Left kidney (tissue), 2 donors: ENCODE results near the gene RTN4RL2. TPM values are rescaled to one million over a fixed set of nuclear protein-coding genes. Genes with fewer than 3 reads are reported as not detected.

Experiments used
- DNase-seq: peaks from one replicate; pipeline ENCODE4 v3.0.0-alpha.2; 2013
- polyA plus RNA-seq: library from polyadenylated mRNA; unstranded; fragments of 120-200 nt; gene quantifications from one replicate; pipeline ENCODE4 v1.2.1, GENCODE V29; 2013; ENCODE audit not compliant: insufficient read length

Gene RTN4RL2
- polyA plus RNA-seq, 1 donor: 2.5 TPM

DNA sequence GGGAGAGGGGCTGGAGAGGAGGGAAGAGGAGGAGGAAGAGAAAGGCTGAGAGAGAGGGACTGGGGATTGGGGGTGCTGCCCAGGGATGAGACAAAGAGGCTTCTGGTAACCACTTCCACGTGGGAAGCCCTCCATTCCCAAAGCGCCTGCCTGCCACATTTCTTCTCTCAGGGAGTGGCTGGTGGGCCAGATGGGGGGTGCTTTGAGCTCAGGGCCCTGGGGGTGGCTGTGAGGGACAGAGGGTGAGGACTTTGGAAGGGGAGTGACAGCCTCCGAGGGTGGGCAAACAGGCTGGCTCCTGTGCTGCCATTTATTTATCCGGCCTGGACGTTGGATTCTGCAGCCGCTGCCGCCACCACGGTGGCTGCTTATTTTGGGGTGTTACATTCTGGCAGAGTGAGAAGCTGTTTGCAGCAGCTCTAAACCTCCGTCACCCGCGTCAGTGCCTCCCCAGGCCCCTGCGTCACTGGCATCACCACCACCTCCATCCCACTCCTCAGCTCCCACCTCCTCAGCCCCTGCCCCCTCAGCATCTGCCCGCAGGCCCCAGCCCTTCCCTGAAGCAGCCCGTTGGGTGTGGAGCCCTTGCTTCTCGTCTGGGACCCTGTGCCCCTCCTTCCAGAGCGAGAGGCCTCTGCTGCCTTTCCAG lies 1.6 kb downstream of the RTN4RL2 start:
- no peak for DNase-seq

DNA sequence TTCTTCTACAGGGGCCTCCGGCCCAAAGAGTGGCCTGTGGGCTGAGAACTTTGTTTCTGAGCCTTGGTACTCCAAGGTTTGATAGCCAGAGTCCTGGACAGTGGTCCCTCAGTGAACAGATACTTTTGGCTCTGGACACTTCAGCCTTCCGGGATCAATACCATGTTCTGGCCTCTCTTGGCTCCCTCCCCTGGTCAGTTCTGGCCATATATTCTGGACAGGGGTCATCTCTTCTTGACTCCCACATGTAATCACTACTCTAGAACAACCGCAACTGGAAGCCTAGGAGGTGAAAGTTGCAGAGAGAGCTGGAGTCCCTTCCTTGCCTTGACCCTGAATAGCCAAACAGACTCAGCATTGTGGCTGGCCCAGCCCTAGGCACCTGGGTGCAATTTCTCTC lies 2.3 kb downstream of the RTN4RL2 start:
- no peak for DNase-seq

DNA sequence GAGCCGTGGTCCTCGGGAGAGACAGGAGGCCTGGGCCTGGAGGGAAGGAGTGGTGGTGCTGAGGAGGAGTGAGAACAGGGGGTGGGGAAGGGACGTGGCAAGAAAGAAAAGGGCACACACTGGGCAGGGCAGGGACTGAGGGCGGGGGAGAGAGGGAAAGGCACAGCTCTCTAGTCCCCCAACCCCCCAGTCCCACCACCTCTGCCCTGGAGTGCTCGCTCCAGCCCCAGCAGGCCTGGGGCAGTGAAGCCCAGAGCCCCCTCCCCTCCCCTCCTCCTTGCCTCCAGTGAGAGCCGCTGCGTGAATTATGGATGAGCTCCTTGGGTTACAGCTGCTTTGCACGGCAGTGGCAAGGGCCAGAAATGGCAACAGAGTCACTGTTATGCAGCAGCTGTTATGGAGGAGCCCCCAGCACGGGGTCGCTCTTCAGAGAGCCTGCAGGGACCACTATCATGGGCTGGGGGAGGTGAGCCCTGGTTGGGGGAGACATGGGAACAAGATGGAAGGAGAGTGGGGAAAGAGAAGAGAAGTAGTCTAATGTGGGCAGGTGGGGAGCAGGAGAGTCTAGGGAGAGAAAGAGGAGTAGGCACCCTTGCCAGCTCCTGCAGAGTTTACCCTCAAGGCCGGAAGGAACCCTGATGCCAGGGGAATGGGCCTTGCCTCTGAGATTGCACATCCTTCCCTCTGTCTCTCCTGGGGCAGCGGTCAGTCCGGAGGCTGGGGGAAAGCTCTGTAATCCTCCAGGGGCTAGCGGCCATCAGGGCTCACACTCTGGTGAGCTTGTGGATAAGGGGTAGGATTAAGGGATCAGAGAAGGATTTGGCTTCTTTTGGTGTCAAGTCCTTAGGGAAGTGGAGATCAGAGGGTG lies 3.6 kb downstream of the RTN4RL2 start:
- DNase-seq: no peak

GRCh38 chr11:57464539-57465181 lies 4.3 kb downstream of the RTN4RL2 start:
- DNase-seq: no peak

DNA sequence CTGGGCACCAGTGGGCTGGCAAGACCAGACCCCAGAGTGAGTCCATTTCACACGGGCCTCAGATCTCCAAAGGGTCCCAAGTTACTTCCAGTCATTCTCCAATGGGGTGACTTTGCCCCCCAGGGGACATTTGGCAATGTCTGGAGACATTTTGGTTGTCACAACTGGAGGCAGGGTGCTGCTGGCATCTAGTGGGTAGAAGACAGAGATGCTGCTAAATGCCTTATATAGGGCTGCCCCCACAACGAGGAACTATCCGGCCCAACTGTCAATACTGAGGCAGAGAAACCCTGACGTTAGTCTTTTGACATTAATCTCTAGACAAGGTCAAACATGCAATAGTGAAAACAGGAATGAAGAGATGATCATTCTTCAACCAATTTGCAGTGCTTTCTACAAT lies 6.4 kb downstream of the RTN4RL2 start:
- DNase-seq: no peak

GRCh38 chr11:57467508-57468157 lies 7.3 kb downstream of the RTN4RL2 start:
- DNase-seq: no peak

- no peak for DNase-seq
Measured at GRCh38 chr11:57468276-57468675, 7.9 kb downstream of the RTN4RL2 start.

- DNase-seq: no peak
Measured at GRCh38 chr11:57469268-57469667, 8.9 kb downstream of the RTN4RL2 start.

GRCh38 chr11:57471496-57471895 lies 11.2 kb downstream of the RTN4RL2 start:
- no peak for DNase-seq

- no peak for DNase-seq
Measured at GRCh38 chr11:57473285-57473841, 13.0 kb downstream of the RTN4RL2 start.

- DNase-seq: no peak
Measured at GRCh38 chr11:57474017-57474802, 13.9 kb downstream of the RTN4RL2 start.

- no peak for DNase-seq
Measured at GRCh38 chr11:57474803-57475115, 14.4 kb downstream of the RTN4RL2 start.

DNA sequence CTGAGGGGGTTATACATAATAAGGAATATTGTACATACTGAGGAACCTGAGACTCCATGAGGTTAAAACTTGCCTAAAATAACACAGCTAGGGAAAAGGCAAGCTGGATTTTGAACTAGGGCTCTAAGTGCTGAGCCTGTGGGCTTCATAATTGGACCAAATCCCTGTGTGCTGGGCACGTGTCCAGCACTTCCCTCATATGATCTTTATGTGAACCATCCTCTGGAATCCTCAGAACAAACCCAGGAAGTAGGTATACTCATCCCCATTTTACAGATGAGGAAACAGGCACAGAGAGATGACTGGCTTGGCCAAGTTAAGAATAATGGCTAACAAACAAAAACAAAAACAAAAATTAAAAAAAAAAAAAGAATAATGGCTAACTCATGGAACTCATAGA lies 14.9 kb downstream of the RTN4RL2 start:
- no peak for DNase-seq

DNA sequence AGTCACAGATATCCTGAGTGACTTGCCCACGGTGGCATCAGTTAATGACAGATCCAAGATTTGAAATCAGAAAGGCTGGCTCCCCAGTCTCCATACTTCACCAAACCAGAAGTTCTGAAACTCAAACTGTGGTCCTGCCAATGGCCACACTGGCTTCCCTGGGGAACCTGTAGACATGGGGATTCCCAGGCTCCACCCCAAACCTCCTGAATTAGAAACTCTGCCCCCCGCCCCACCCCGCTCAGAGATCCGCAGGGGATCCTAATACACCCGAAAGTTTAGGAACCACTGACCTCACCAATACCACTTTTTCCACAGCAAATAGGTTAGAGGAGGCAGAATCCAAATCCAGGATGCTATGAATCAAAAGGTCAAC lies 15.3 kb downstream of the RTN4RL2 start:
- no peak for DNase-seq

GRCh38 chr11:57476047-57476756 lies 15.9 kb downstream of the RTN4RL2 start:
- DNase-seq: no peak

DNA sequence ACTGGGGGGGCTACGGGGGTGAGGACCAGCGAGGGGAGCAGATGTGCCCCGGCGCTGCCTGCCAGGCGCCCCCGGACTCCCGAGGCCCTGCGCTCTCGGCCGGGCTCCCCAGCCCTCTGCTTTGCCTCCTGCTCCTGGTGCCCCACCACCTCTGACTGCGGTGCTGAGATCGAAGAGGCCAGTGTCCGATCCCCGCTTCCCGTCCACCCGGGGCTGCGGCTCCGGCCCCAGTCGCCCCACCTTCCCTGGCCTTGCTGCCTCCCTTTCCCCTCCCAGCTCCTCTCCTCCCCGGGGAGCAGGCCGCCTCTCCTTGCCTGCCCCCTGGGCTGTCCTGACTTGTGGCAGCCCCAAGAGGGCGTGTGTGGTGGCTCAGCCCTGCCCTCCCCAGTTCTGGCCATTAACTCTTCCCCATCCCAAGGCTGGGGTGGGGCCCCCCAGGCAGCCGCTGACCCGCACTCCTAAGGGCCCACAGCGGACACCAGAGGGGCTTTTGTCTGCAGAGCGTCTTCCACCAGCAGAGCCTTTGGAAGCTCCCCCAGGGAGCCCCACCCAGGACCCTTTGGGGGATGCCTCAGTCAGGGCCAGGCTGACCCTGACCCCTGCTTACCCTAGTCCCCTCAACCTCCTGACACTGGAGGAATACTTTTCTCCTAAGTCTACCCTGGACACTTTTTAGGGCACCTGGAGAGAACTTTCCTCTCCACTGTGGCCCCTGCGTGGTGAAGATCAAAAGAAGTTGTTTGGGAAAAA lies 16.6 kb downstream of the RTN4RL2 start:
- no peak for DNase-seq

- no peak for DNase-seq
Measured at GRCh38 chr11:57477507-57478189, 17.3 kb downstream of the RTN4RL2 start.

DNA sequence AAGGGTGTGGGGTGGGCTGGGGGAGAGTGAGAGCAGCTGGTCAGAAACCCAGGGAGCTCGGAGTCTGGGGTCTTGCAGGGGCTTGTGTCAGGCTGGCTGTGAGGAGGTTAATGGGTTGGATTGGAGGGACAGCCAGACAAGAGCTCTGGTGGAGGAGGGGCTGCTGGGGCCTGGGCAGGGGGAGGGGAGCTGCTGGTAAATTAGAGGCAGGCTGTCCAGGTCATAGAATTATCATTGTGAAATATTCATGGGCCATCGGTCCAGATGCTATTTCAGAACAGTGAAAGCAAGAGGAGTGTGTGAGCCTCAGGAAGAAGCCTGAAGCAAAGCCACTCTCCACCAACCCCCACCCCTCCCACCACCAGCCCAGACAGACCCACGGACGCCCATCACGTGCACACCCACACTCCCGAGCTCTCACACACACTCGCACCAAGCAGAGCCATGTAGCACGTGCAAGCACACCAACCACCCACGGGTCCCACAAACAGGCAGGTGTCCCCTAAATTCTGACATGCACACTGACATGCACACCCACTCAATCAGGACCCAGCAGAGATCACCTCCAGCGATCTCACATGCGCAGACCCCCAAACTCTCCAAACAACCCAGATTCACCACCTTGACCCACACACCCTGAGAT lies 18.8 kb downstream of the RTN4RL2 start:
- DNase-seq: no peak

GRCh38 chr11:57479911-57480310 lies 19.6 kb downstream of the RTN4RL2 start:
- DNase-seq: no peak
